Measurements from ENCODE around the gene KCNT2.

DNA sequence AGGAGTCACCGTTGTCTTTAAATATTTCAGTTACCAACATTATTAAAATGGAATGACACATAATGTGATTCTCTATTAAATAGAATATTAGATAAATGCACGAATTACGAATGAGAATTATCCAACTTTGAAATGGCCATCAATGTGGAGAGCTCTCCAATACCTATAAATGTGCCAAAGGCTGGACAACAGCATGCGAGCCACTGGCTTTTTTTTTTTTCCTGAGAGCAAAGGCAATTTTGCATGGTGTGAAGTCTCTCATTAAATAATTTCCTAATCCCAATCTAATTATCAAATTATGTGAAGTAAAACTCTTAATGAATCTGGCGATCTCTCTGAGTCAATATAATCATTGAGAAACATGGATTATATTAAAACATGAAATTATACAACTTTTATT, 113.5 kb downstream of the KCNT2 start:
- TF ChIP-seq, protein P1, sequence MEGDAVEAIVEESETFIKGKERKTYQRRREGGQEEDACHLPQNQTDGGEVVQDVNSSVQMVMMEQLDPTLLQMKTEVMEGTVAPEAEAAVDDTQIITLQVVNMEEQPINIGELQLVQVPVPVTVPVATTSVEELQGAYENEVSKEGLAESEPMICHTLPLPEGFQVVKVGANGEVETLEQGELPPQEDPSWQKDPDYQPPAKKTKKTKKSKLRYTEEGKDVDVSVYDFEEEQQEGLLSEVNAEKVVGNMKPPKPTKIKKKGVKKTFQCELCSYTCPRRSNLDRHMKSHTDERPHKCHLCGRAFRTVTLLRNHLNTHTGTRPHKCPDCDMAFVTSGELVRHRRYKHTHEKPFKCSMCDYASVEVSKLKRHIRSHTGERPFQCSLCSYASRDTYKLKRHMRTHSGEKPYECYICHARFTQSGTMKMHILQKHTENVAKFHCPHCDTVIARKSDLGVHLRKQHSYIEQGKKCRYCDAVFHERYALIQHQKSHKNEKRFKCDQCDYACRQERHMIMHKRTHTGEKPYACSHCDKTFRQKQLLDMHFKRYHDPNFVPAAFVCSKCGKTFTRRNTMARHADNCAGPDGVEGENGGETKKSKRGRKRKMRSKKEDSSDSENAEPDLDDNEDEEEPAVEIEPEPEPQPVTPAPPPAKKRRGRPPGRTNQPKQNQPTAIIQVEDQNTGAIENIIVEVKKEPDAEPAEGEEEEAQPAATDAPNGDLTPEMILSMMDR (IDR thresholded peaks at IDR 0.05; ENCODE audit: poor library complexity): no peak
- TF ChIP-seq EZH2 (IDR thresholded peaks at IDR 0.05; ENCODE audit: borderline replicate concordance): no peak
